ENCODE measurements around the gene RARS1. TPM values are rescaled to one million over a fixed set of nuclear protein-coding genes. Genes with fewer than 3 reads are reported as not detected.
"Not testable (repeated sequence)": the region's sequence is repeated elsewhere in the genome, so short reads cannot be mapped to it uniquely, and the experiment has no call there.

RARS1 gene
- total RNA-seq, 1 donor from 2014 or later = 85.2 TPM

DNA sequence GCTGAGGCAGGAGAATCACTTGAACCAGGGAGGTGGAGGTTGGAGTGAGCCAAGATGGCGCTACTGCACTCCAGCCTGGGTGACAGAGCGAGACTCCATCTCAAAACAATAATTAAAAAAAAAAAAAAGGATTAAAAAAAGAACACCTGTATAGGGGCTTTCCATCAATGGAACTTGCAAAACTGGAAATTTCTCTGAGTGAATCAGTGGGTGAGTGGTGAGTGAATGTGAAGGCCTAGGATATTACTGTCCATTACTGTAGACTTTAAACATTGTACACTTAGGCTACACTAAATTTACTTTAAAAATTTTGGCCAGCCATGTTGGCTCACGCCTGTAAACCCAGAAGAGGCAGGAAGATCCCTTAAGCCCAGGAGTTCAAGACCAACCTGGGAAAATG lies 5.7 kb upstream of the RARS1 start:
- intact Hi-C loops (cut with micrococcal nuclease) = no loop called here

DNA sequence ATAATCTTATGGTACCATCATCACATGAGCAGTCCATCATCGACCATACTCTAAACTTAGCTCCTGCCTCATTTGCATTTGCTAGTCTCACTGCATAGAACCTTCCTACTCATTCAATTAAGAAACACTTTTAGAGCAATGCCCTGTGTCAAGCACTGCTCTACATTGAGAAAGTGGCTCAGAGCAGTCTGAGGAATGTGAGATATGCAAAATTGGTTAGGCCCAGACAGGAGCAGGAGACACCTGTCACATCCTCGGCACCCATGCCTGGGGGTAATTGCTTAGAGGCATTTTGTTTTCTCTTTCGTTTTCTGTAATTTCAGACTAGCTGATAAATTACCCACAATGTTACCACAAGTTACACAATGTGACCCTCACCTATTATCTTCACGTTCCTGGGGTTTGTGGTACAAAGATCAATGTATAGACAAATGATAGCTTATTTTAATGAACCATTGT lies 4.9 kb upstream of the RARS1 start:
- intact Hi-C loops (cut with micrococcal nuclease) = no loop called here

DNA sequence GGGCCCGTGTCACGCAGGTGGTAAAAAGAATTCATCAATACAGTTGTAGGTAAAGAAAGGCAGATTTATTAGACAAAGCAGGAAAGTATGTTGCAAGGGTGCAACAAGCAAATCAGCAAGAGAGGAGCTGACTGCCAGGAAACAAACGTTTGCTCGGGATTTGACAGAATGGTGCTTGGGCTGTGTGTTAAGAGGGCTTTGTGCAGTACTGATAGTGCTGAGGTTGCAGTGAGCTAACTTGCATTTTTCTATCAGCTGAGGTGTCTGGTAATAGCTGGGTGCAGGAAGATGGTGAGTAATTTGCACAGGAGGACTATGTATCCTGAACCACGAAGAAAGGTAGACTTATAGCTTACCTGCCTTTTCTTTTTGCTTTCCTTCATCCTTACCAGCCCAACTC lies 3.9 kb upstream of the RARS1 start:
- intact Hi-C loops (cut with micrococcal nuclease) = no loop called here

DNA sequence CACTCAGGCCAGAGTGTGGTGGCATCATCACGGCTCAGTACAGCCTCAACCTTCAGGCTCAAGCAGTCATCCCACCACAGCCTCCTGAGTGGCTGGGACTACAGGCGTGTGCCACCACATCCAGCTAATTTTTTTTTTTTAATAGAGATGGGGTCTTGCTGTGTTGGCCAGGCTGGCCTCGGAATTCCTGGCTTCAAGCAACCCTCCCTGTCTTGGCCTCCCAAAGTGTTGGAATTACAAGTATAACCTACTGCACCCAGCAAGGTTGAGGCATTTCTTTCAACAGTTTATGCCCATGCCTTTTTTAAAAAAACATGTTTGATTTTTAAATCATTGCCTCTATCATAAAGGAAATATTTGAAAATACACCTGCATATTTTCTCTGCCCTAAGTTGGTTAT lies 2.8 kb downstream of the RARS1 start:
- intact Hi-C loops (cut with micrococcal nuclease) = loop anchor here (5.0 kb wide), 1 partner anchor 222 kb away; no protein-coding TSS in a partner anchor

DNA sequence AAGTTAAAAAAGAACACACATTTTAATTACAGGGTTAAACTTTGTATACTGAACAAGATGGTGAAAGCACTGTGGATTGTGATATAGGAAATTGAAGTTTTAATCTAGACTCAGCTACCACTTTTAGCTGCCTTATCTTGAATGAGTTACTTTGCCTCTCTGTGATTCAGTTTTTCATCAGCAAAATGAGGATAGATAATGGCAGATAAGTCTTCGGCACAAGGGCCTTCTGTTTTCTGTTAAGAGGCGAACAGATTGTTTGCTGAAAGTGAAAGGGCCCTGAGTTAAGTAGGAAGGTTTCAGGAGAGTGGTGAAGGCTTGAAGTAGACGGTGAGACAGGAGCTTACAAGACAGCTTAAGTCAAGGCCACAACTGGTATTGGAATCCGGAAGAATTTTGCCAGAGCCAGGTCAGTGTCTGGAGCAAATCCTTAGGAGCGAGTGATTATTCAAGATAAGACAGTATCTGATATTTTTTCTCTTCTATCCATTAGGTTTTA lies 7.8 kb downstream of the RARS1 start:
- intact Hi-C loops (cut with micrococcal nuclease) = no loop called here

DNA sequence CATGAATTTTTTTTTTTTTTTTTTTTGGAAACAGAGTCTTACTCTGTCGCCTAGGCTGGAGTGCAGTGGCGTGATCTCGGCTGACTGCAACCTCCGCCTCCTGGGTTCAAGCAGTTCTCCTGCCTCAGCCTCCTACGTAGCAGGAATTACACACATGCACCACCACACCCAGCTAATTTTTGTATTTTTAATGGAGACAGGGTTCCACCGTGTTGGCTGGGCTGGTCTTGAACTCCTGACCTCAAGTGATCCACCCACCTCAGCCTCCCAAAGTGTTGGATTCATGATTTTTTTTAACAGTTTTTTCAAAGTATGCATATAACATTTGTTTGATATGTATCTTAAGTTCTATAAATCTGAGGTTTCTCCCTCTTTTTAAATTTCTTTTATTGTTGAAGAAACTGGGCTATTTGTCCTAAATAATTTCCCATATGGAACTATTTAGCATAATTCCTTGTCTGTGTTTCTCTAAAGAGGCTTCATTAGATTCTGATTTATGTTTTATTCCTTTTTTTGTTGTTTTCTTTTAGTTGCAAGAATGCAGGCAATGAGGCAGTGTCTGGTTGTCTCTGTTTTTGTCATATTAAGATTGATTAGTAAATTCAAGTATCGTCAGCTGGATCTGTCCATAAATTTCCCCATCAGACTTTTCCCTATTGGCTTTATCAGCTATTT lies 16.4 kb downstream of the RARS1 start:
- intact Hi-C loops (cut with micrococcal nuclease) = no loop called here

DNA sequence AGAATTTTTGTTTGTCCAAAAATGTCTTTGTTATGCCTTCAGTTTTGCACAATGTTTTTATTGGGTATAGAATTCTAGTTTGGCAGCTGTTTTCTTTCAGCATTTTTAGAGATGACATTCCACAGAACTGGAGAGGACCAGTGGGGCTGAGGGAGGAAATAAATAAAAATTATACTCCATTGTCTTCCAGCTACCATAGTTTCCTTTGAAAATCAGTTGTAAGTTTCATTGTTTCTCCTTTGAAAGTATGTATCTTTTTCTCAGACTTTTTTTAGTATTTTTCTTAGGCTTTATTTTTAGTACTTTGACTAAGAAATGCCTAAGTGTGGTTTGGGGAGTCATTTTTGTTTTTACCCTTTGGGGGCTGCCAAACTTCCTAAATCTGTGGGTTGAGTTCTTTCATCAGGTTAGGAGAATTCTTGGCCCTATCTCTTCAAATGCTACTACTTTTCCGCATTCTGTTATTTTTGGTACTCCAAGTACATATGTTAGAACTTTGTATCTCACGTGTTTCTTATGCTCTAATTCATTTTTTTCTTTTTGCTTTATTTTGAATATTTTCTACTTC lies 27.7 kb downstream of the RARS1 start:
- intact Hi-C loops (cut with micrococcal nuclease) = no loop called here

DNA sequence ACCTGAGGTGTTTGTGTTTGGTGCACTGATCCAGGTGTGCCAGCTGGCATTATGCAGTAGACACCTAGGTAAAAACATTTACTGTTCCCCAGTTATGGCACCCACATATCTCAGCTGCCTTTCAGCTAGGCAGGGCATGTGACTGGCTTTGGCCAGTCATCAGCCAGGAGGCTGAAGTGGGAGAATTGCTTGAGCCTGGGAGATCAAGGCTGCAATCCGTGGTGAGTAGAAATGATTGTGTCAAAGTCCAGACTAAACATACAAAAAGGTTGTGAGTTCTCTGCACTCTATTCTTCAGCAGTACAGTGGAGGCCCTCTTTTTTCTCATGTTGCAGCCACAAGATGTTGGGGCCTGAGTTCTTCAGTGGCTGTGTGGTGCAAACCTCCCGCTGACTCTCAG lies 39.6 kb downstream of the RARS1 start:
- intact Hi-C loops (cut with micrococcal nuclease) = no loop called here

DNA sequence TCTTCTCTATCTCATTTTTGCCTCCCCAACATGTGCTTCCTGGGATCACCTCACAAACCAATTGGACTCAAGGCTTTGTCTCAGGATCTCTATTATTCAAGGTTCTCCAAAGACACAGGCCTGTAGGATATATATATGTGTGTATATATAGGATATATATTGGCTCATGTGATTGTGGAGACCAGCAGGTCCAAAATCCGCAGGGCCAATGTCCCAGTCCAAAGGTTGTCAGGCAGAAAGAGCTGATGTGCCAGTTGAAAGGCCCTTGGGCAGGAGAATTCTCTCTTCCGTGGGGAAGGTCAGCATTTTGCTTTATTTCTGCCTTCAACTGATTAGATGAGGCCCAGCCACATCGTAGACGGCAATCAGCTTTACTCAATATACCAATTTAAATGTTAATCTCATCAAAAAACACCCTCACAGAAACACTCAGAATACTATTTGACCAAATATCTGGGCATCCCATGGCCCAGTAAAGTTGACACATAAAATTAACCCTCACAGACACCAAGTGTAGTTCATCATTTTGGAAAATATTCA lies 41.6 kb downstream of the RARS1 start:
- intact Hi-C loops (cut with micrococcal nuclease) = loop anchor here (2.0 kb wide), 1 partner anchor 41 kb away; the partner anchor contains the start of gene RARS1

DNA sequence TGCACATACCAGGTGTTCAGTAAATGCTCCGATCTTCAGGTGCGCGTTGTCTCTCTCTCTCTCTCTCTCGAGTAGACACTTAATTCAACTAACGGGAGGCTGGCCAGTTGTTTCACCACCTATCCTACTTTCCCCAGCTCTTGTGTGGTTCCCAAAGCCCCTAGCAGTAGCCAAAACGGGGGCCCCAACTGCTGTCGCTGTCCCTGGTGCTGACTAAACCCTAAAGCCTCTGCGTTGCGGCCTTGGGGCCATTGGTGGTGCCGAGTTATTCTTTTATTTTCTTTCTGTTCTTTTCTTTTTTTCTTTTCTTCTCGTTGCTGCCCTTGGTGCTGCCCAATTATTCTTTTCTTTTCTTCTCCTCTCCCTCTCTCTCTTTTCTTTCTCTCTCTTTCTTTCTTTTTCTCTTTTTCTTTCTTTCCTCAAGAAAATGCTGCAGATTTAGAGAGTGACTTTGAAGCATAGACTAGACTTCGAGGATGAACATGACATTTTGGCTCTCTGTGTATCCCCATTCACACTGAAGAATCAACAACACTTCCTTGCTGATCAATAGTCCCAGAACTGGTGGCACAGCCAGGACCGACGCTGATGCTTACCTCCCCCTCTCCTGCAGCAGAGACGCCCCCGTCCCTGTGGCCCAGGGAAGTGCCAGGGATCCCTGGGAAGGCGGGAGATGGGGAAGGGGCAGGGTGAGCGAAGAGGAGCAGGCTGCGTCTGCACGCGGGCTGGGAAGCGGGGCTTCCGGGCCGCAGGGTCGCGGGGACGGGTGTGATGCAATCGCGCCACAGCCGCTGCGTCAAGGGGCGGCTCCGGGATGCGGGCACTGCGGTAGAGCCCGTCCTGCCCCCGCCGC lies 42.5 kb downstream of the RARS1 start, which contains the start of gene FBLL1:
TSS of gene FBLL1 (plus strand) at position 785 of the 853 bp plus-strand sequence. CDS start 200 bp downstream, outside the sequence.
- intact Hi-C loops (cut with micrococcal nuclease) = loop anchor here (2.0 kb wide), 1 partner anchor 42 kb away; the partner anchor contains the start of gene RARS1

DNA sequence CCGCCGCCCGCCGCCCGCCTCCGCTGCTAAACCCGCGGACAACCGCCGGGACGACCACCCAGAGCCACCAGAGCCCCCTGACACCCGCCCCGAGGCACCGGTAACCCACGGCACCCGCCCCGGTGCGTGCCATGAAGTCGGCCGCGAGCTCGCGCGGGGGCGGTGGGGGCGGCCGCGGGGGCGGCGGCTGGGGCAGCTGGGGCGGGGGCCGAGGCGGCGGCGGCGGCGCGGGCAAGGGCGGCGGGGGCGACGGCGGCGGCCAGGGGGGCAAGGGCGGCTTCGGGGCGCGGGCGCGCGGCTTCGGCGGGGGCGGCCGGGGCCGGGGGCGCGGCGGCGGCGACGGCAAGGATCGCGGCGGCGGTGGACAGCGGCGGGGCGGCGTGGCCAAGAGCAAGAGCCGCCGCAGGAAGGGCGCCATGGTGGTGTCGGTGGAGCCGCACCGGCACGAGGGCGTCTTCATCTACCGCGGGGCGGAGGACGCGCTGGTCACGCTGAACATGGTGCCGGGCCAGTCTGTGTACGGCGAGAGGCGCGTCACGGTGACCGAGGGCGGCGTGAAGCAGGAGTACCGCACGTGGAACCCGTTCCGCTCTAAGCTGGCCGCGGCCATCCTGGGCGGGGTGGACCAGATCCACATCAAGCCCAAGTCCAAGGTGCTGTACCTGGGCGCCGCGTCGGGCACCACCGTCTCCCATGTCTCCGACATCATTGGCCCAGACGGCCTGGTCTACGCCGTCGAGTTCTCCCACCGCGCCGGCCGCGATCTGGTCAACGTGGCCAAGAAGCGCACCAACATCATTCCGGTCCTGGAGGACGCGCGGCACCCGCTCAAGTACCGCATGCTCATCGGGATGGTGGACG lies 43.3 kb downstream of the RARS1 start:
- intact Hi-C loops (cut with micrococcal nuclease) = loop anchor here (2.0 kb wide), 1 partner anchor 43 kb away; the partner anchor contains the start of gene RARS1

DNA sequence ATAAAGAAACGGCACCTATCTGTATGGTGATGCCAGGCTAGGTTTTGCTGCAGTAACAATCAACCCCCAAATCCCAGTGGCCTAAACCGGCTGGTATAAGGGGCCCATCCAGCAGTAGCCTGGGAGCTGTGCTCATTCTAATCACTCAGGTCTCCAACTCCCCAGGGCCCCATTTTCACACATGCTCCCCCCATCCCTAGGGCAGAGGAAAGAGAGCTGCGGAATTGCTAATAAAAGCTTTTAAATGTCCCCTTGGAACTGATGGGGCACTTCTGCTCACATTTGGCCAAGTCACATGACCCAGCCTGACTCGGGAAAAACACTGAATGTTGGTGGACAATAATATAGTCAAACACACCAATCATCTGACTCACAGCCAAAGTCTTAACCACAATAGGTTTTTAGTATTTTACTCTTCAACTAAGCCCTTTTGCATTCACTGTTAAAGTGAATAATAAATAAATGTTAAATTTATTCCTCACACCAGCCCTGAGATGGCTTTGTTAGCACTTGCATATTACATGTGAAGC lies 44.4 kb downstream of the RARS1 start:
- intact Hi-C loops (cut with micrococcal nuclease) = no loop called here

DNA sequence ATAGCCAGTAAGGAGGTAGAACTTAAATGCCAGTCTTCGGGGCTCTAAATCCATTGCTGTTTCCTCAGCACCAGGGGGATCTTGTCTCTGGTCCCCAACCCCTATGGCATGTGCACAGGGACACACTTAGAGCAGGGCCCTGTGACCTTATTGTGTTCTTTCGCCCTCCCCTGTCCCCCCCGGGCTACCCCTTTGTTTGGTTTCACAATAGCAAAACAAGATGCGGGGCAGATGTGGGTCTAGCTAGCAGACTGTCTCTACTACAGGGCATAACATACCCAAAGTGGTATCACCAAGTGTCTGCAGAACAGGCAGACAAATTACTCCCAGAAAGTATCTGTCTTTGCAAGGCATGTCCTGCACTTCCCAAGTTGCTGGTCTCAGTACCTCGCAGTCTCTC lies 44.9 kb downstream of the RARS1 start:
- intact Hi-C loops (cut with micrococcal nuclease) = no loop called here

DNA sequence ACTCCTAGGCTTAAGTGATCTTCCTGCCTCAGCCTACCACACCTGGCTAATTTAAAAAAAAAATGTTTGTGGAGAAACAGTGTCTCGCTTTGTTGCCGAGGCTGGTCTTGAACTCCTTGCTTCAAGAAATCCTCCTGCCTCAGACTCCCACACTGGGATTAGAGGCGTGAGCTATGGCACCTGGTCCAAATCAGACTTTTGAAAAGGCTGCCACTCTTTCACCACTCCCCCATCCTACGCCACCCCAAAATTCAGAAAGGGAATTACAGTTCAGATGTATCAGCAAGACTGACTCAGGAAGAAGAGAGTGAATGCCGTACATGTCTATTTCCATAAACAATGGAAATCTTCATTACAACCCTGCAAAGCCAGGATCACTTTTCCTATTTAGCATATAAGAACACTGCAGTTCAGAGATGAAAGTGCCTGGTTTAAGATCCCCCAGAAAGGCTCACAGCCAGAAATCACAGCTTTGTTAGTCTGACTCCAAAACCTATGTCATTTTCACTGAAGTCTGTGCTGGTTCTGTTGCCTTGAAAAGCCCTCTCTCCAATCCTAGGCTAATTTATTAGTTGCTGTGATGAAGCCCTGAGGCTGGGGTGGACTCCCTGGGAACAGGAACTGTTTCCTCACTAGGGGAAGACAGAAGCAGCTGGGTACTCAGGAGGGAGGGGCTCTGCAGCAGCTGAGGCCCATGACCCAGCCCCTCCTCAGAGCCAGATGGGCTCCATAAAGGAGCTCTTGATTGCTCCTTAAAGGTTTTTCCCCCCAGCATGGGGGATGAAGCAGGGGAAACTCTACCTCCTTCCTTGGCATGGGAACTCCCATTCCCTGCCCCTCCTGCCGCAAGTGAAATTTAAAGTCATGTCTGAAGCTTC lies 46.0 kb downstream of the RARS1 start:
- intact Hi-C loops (cut with micrococcal nuclease) = no loop called here

DNA sequence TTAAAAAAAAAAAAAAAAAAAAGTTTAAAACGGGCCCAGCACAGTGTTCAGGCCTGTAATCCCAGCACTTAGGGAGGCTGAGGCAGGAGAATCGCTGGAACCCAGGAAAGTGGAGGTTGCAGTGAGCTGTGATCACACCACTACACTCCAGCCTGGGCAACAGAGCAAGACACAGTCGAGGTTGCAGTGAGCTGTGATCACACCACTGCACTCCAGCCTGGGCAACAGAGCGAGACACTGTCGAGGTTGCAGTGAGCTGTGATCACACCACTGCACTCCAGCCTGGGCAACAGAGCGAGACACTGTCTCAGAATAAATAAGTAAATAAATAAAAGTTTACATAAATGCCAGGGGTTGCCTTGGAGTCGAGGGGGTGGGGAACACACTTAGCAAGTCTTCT lies 48.1 kb downstream of the RARS1 start:
- intact Hi-C loops (cut with micrococcal nuclease) = not testable (repeated sequence)

DNA sequence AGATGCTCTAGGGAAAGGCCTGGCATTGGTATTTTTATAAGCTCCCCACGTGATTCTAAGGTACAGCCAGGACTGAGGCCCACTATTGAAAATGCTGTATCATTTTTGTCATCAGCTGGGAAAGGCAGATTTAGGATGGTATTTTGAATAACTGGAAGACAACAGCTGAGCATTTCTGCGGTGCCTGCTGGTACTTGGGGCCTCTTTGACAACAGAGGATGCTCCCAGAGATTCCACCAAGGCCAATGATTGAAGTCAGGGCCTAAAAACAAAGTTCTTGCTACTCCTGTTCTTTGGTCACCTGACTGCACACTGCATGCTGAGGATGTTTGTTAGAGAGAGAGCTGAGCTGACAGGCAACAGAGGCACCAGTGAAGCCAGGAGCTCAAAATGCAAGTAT lies 50.9 kb downstream of the RARS1 start:
- intact Hi-C loops (cut with micrococcal nuclease) = no loop called here

DNA sequence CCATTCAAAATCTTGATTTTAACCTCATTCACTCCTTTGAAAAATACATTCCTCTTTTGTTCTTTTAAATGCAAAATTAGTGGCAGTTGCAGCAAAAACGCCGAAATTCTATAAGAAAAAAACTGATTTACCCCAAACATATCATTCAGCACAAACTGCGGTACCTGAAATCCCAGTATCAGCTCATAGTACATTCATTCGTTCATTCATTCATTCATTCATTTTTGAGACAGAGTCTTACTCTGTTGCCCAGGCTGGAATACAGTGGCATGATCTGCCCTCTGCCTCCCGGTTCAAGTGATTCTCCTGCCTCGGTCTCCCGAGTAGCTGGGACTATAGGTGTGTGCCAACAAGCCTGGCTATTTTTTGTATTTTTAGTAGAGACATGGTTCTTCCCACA lies 63.3 kb downstream of the RARS1 start:
- intact Hi-C loops (cut with micrococcal nuclease) = no loop called here

DNA sequence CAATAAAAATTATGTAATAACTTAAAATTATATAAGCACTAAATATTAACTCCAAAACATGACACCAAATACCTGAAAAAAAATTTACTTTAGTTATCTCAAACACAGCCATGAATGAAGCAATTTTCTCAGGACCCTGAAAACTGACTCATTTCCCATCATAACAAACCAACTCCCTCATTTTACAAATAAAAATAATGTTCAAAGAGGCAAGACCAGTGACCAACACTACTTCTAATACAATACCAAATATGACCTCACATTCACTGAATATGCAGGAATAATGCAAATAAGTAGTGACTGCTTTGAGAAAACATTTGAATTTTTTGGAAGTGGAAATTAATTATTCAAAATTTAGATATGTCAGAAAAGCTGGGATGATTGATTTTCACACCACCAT lies 64.4 kb downstream of the RARS1 start:
- intact Hi-C loops (cut with micrococcal nuclease) = no loop called here

DNA sequence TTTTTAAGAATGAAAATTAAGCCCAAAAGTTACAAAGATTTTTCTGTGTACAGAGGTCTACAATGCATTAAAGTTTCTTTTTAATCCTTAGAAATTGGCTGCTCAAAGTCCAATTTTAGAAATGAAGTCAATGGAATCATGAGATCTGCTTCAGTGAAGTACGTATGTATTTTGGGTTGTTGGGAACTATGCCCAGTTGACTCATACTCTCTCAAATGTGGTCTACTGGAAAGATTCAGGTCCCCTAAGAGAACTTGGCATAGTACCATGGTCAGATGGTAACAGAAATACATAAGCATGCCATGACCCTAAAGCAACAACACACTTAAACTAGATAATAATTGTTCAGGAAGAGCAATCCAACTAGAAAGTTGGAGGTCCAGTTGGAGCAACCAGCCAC lies 65.9 kb downstream of the RARS1 start:
- intact Hi-C loops (cut with micrococcal nuclease) = no loop called here
